Right atrium auricular region (tissue), 2 donors: ENCODE measurements around the gene PRDM10. TPM values are rescaled to one million over a fixed set of nuclear protein-coding genes. Genes with fewer than 3 reads are reported as not detected.

Experiments
- DNase-seq: peaks from one replicate; pipeline ENCODE4 v3.0.0-alpha.2; 2019; ENCODE audit warnings: low spot score
- H3K27ac ChIP-seq, 2 donors: fragments of 200-600 bp; sonication (generic); 1 replicate in 1 of 2; 2 replicates in 1 of 2; pipeline ENCODE4 v1.5.1; 2016 to 2019
- H3K27me3 ChIP-seq, 2 donors: fragments of 200-600 bp; sonication (generic); one replicate each; pipeline versions ENCODE4 v1.5.1 to v1.6.0; 2017 to 2019
- H3K36me3 ChIP-seq: fragments of 200-600 bp; sonication (generic); one replicate; pipeline ENCODE4 v1.5.1; 2016
- H3K4me1 ChIP-seq, 2 donors: fragments of 200-600 bp; sonication (generic); one replicate each; pipeline versions ENCODE4 v1.5.1 to v1.6.0; 2017 to 2019
- H3K4me3 ChIP-seq, 2 donors: fragments of 200-600 bp; sonication (generic); 1 replicate in 1 of 2; 2 replicates in 1 of 2; pipeline ENCODE4 v1.5.1; 2017 to 2019; ENCODE audit warnings: mild to moderate bottlenecking in 1 of 2, moderate library complexity in 1 of 2
- H3K9me3 ChIP-seq, 2 donors: fragments of 200-600 bp; sonication (generic); one replicate each; pipeline ENCODE4 v1.5.1; 2019
- total RNA-seq, 2 donors: library from RNA; depleted of rRNA; stranded (reverse); fragments of >200 nt; gene quantifications; one replicate each; pipeline ENCODE4 v1.1.0, GENCODE V29; 2016
- TF ChIP-seq, protein P1 (sequence below), 2 donors: fragments of 200-600 bp; sonication (generic); IDR thresholded peaks; one replicate each; pipeline ENCODE4 v1.5.1; 2019; ENCODE audit warnings: antibody characterized with exemption in 2 of 2

Gene PRDM10
- total RNA-seq, 2 donors from 2014 or later = 4.3 TPM

DNA sequence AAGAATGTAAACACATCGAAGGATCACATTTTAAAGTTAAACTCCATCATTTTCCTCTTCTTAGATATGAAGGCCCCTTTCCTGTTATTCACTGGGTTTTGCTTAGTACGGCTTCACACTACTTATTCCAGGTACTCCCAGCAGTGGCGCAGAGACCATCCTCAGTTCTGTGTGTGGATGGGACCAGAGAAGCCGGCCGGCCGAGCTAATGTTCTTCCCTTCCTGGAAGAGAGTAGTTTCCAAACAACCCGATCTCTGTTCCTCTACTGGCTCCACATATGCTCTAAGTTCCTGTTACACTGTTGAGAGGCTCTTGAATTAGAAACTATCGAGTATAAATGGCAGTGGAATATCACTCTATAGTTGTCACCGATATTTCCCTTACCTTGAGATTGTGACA, 106.6 kb downstream of the PRDM10 start:
- TF ChIP-seq, protein P1, sequence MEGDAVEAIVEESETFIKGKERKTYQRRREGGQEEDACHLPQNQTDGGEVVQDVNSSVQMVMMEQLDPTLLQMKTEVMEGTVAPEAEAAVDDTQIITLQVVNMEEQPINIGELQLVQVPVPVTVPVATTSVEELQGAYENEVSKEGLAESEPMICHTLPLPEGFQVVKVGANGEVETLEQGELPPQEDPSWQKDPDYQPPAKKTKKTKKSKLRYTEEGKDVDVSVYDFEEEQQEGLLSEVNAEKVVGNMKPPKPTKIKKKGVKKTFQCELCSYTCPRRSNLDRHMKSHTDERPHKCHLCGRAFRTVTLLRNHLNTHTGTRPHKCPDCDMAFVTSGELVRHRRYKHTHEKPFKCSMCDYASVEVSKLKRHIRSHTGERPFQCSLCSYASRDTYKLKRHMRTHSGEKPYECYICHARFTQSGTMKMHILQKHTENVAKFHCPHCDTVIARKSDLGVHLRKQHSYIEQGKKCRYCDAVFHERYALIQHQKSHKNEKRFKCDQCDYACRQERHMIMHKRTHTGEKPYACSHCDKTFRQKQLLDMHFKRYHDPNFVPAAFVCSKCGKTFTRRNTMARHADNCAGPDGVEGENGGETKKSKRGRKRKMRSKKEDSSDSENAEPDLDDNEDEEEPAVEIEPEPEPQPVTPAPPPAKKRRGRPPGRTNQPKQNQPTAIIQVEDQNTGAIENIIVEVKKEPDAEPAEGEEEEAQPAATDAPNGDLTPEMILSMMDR (IDR thresholded peaks at IDR 0.05) = no peak
- Histone ChIP-seq H3K4me3 (peak overlapping the region; percentile 93 to 99), H3K27me3 (no peaks in the 10 kb centered on the region), H3K27ac (peak overlapping the region; percentile 76 to 87), H3K36me3 (peaks cover 19% of the 10 kb centered on the region), H3K4me1 (peaks cover 0 to 12% of the 10 kb centered on the region in 2 donors), H3K9me3 (no peaks in the 10 kb centered on the region)
- no peak for DNase-seq

DNA sequence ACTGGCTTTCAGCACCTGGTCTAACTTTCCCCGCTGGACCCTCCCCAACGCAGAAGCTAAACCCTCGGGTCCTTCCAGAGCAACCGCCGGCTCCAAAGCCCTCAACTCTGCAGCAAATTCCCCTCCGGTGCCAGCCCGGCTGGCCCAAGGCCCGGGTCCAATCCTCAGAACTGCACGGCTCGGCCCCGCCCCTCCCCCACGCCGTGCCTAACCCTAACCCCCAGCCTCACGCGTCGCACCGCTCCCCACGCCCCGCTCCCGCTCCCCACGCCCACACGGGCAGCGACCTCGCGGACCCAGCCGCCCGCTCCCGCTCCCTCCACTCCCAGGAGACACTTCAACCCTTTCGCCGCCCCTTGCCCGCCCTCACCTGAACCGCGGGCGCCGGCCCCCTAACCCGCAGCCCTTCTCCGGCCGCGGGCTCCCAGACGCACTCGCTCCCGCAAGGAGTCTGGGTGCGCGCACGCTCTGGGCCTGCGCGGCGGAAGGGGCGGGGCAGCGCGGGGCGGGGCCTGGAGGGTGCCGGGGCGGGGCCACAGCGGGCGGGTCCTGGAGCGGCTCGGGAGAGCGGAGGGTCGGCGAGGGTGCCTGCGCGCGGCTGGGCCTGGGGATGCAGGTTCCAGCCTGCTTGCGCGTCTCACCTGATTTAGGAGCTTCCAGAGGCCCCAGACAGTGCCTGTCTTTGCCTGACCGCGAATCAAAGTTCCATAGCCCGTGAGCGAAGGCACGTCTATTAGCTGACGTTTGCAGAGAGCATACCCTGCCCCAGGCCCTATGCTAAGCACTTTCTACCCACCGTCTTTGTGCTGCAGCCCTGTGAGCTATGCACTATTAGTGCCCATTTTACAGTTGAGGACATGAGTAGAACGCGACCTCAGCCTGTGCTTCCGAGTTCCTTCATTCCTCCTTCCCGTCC, 107.3 kb downstream of the PRDM10 start, which contains the start of gene NFRKB:
Gene NFRKB (minus strand): TSS at position 453 of the 916 bp plus-strand sequence. CDS start 2,729 bp downstream, outside the sequence.
- Histone ChIP-seq H3K36me3 (peaks cover 21% of the 10 kb centered on the region), H3K4me1 (peaks cover 0 to 12% of the 10 kb centered on the region in 2 donors), H3K27ac (peak within 1 kb of the TSS; percentile 76 to 87), H3K9me3 (no peaks in the 10 kb centered on the region), H3K27me3 (no peaks in the 10 kb centered on the region), H3K4me3 (peak within 1 kb of the TSS; percentile 93 to 99)
- peak; percentile 71 for DNase-seq
- TF ChIP-seq, protein P1 (IDR thresholded peaks at IDR 0.05) = peak in 1 of 2 donors; percentile 12

DNA sequence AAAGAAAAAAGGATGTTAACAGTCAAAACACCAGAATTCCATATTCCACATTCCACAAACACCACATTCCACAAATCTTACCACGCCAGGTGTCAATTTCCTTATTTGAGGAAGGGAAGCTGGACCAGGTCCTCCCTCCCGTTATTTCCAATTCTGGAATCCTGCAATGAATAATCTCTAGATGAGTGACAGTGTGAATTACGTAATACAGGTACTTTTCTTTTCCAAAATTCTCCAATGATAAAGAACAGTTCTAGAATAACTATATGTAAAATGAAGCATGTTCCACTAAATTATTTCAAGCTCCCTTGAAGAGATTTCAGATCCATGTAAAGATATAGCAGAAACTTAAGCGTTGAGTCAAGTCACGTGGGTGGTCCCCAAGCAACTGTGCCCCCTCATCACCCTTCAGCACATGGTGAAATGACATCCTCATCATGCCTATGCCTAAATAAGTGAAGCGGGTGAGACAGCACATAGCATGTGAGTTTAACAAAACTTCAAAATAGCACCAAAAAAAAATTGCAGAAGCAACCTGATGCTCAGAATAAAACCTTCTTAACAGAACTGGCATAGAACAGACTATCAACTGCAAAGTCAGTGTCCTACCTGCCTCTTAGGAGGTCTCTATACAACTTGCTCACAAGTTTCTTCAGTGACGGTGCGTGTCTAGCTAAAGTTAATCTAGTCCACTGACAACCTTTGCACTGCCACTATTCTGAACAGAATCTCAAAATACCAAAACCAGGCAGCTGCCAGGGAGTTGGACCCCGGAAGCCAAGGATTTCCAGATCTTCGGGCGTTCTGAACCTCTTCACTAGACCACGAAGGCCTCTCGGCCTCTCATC, 108.1 kb downstream of the PRDM10 start:
- H3K27me3 ChIP-seq = no peaks in the 10 kb centered on the region
- peaks cover 0 to 12% of the 10 kb centered on the region in 2 donors for H3K4me1 ChIP-seq
- H3K27ac ChIP-seq = peak overlapping the region; percentile 76 to 87
- TF ChIP-seq, protein P1 (IDR thresholded peaks at IDR 0.05) = no peak
- DNase-seq = no peak
- peak overlapping the region; percentile 93 to 99 for H3K4me3 ChIP-seq
- peaks cover 24% of the 10 kb centered on the region for H3K36me3 ChIP-seq
- no peaks in the 10 kb centered on the region for H3K9me3 ChIP-seq

DNA sequence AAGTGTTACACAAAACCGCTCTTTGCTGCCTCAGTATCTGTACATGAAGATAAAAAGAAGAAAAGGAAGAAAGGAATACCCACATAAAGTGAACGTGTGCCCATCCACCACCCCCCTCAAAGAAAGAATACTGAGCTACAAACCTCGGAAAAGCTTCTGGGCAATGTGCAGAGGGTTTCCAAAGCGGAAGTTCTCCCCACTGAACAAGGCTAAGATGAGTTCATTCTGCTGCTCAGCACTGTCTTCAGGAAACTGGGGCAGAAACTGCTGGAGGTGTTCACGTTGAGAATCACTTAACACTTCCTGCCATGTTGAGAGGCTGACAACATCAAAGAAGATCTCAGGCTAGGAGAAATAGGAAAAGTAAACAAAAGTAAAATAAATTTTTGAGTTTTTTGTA, 114.2 kb downstream of the PRDM10 start:
- no peak overlapping the region for H3K4me3 ChIP-seq
- no peaks in the 10 kb centered on the region for H3K4me1 ChIP-seq
- no peak overlapping the region for H3K27ac ChIP-seq
- DNase-seq = no peak
- TF ChIP-seq, protein P1 (IDR thresholded peaks at IDR 0.05) = no peak
- no peaks in the 10 kb centered on the region for H3K9me3 ChIP-seq
- no peaks in the 10 kb centered on the region for H3K27me3 ChIP-seq
- peaks cover 84% of the 10 kb centered on the region for H3K36me3 ChIP-seq

DNA sequence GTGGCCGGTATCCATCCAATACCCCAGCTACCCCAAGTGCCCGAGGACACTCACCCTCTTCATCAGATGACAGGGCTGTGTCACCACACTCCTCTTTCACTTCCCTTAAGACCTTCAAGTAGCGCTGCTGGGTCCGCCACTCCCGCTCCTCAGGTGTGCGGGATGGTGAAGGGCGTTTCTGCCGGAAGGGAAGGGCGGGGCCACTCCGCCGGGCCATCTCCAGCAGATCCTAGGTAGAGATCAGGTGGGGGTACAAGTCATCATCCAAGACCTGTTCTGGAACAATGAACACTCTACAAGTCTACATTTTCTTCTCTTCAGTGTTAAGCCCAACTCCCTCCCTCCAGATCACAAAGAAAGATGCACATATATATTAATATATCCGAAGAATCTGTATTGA, 117.3 kb downstream of the PRDM10 start:
- Histone ChIP-seq H3K4me3 (no peak overlapping the region), H3K4me1 (no peaks in the 10 kb centered on the region), H3K9me3 (no peaks in the 10 kb centered on the region), H3K27me3 (no peaks in the 10 kb centered on the region), H3K27ac (no peak overlapping the region), H3K36me3 (peaks cover 93% of the 10 kb centered on the region)
- TF ChIP-seq, protein P1 (IDR thresholded peaks at IDR 0.05) = no peak
- DNase-seq = no peak
